SK-MEL-5 (cell line): ENCODE data around the gene RBM42. TPM values are rescaled to one million over a fixed set of nuclear protein-coding genes. Genes with fewer than 3 reads are reported as not detected.
"Not testable (repeated sequence)": the region's sequence is repeated elsewhere in the genome, so short reads cannot be mapped to it uniquely, and the experiment has no call there.

ENCODE experiments used
- DNase-seq: peaks from one replicate; pipeline ENCODE4 v3.0.0-alpha.2; 2016; ENCODE audit warnings: low read depth, low spot score
- in situ Hi-C: cut with HindIII; loops from 2 replicates; pipeline ENCODE4 v1.10.0; 2016; ENCODE audit warnings: low sequenced_read_pairs, high pct_unique_total_duplicates, low pct_unique_long_range_greater_than_20kb
- polyA plus RNA-seq, 2 experiments: library from polyadenylated mRNA; depleted of rRNA; stranded (reverse); fragments of >200 nt; gene quantifications; 2 replicates each; pipeline ENCODE4 v1.2.3, GENCODE V29; 2015
- total RNA-seq: library from RNA; depleted of rRNA; stranded (reverse); fragments of >200 nt; shearing (Covaris generic); gene quantifications from 2 replicates; pipeline ENCODE4 v1.2.3, GENCODE V29; 2014; rRNA removed

Gene RBM42, protein sequence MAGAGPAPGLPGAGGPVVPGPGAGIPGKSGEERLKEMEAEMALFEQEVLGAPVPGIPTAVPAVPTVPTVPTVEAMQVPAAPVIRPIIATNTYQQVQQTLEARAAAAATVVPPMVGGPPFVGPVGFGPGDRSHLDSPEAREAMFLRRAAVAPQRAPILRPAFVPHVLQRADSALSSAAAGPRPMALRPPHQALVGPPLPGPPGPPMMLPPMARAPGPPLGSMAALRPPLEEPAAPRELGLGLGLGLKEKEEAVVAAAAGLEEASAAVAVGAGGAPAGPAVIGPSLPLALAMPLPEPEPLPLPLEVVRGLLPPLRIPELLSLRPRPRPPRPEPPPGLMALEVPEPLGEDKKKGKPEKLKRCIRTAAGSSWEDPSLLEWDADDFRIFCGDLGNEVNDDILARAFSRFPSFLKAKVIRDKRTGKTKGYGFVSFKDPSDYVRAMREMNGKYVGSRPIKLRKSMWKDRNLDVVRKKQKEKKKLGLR
- 54.5 and 58.2 TPM in 2 replicates for total RNA-seq
- polyA plus RNA-seq (2015; cell fraction: cytosol; rRNA removed): 99.3 and 109 TPM in 2 replicates
- 20.0 and 38.4 TPM in 2 replicates for polyA plus RNA-seq (2015; cell fraction: nucleus; rRNA removed)

DNA sequence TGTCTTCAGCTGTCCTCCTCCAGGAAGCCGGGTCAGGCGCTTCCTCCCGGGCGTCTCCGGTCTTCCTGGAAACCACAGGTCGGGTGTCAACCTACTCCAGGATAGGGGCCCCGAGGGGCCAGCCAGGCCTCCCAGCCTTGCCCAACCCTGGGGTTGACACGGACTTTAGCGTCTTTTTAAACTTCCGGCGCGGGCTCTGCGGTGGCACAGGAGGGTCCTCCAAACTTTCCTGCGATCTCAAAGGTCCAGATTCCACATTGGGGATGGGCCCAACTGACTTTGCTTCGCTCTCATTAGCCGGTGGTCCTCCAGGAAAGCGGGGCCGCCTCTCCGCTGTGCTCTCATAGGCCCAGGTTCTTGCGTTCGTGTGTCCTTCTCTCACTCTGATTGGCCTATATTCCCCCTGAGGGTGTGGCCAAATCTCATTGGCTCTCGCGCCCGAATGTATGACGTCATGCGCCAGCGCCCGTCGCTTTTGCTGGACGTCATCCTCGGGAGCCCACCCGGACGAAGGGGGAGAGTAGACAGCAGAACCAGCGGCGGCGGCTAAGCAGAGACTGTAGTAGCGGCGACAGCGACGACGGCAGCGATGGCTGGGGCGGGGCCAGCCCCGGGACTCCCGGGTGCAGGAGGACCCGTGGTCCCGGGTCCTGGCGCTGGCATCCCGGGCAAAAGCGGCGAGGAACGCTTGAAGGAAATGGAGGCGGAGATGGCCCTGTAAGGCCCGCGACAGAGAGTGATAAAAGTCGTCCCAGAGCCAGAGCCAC lies at the start of gene RBM42:
TSS of gene RBM42 (plus strand) at position 472 of the 767 bp plus-strand sequence. CDS start at position 590, 118 bp downstream.
- in situ Hi-C loops: no loop called here
- peak; percentile 99 for DNase-seq

DNA sequence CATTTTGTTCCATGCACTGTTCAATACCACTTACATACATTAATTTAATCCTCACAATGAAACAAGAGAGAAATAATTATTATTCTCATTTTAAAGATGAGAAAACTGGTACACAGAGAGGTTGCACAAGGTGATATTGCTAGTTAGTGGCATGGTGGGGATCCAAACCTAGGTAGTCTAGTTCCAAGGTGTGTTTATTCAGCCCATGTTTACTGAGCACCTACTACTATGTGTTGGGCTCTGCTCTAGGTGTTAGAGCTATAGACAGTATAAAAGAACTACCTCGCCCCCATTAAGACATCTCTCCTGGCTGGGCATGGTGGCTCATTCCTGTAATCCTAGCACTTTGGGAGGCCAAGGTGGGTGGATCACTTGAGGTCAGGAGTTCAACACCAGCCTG lies 46.1 kb upstream of the RBM42 start:
- in situ Hi-C loops: no loop called here
- DNase-seq: no peak

DNA sequence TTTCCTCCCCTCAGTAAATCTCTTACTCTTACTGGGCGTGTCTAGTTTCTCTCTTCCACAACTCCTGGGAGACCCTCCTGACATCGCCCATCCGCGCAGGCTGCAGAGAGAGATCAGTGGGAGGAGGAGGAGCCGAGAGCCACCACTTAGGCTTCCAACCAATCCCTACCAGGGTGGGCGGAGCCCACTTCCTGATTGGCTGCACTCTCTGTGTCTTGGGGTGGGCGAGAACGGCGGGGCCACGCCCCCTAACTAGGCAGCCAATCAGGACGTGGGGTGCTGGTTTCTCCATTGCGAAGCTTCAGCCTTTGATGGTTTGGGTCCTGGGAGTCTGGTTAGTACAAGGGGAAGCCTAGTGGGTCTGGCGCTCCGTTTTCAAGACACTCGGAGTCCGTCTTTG lies 43.0 kb upstream of the RBM42 start, which contains the start of gene PMIS2:
TSS of gene PMIS2 (plus strand) at position 326 of the 400 bp plus-strand sequence. CDS start 87 bp downstream, outside the sequence.
- DNase-seq: peak; percentile 39

DNA sequence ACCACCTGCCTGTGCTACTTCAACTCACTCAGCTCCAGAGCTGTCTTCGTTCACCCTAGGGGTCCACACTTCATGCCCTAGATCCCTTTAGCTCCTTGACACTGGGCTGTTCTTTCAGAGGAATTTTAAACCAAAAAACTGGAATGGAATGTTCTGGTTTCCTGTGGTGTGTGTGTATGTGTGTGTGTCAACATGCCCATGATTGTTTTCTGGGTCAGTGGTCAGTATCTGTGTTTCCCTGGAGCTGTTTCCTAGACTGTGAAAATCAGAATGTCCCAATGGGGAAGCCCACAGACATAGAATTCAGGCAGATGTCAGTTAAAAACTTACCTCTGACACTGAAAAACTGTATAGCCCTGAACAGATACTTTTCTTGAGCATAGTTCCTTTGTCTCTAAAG lies 41.5 kb upstream of the RBM42 start:
- no peak for DNase-seq
- in situ Hi-C loops: no loop called here

More for the DNA sequence above, 43.0 kb upstream of the RBM42 start, which contains the start of gene PMIS2:
- in situ Hi-C loops: no loop called here

DNA sequence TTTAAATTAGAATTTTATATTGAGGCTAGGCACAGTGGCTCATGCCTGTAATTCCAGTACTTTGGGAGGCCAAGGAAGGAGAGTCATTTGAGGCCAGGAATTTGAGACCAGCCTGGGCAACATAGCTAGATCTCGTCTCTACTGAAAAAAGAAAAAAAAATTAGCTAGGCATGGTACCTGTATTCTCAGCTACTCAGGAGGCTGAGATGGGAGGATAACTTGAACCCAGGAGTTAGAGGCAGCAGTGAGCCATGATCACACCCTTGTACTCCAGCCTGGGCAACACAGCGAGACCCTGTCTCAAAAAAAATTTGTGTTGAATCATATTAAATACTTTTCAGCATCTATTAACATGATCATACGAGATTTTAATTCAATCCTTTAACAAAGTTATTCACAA lies 38.0 kb upstream of the RBM42 start:
- in situ Hi-C loops: no loop called here
- no peak for DNase-seq

DNA sequence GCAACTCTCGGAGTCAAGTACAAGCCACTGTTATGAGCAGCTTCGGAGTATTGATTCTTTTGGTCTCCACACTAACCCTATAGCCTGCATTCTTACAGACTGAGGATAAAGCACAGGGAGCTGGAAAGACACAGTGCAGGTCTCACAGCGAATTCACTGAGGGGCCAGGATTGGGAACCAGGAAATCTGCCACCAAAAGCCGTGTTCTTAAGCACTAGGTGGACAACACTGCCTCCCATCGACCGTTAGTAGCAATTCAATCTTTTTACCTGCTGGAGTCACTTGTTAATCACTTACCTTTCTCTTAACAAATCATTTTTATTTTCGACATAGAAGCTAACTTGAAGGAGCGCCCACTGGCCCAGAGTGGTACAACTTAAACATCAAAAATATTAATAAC lies 36.6 kb upstream of the RBM42 start:
- in situ Hi-C loops: no loop called here
- DNase-seq: peak; percentile 59

DNA sequence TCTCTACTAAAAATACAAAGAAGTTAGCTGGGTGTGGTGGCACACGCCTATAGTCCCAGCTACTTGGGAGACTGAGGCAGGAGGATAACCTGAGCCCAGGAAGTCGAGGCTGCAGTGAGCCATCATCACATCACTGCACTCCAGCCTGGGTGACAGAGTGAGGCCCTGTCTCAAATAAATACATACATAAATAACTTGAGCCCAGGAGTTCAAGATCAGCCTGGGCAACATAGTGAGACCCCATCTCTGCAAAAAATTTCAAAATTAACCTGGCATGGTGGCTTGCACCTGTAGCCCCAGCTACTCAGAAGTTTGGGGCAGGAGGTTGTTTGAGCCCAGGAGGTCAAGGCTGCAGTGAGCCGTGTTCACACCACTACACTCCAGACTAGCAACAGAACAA lies 33.8 kb upstream of the RBM42 start:
- DNase-seq, in situ Hi-C loops: not testable (repeated sequence)

DNA sequence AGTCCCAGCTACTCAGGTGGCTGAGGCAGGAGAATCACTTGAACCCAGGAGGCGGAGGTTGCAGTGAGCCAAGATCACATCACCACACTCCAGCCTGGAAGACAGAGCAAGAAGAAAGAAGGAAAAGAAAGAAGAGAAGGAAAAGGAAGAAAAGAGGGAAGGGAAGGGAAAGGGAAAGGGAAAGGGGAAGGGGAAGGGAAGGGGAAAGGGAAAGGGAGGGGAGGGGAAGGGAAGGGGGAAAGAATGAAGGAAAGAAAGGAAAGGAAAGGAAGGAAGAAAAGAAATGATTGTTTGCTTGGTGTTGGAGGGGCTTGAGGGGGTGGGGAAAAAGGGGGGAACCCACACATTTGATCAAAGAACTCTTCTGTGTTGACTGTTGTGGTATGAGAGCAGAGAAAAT lies 32.9 kb upstream of the RBM42 start:
- DNase-seq: no peak
- in situ Hi-C loops: no loop called here

DNA sequence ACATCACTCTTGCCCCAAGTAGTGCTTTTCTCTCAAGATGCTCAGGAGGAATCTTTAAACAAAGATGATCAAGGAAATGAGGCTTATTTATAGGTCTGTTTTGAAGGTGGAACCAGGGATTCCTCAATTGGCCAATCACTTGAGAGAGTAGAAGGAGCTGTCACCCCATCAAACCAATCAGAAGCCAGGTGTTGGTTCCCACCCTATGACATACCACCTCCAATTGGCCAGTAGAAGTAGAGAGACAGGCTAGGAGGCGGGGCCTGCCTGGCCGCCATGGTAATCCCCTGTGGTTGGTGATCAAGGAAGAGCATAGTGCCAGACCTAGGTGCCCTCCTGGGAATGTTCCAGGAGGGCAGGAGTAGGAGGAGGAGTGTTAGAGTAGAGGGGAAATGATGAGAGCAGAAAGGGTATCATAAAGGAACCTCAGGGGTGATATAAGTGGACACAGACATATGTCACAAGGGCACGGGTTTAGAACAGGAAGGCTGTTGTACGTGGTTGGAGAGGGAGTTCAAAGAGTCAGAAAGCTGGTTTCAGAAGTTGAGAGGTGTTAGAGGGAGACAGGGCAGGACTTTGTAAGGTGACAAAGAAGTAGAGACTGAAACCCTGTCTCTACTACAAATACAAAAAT lies 32.4 kb upstream of the RBM42 start:
- DNase-seq: peak; percentile 54
- in situ Hi-C loops: no loop called here

DNA sequence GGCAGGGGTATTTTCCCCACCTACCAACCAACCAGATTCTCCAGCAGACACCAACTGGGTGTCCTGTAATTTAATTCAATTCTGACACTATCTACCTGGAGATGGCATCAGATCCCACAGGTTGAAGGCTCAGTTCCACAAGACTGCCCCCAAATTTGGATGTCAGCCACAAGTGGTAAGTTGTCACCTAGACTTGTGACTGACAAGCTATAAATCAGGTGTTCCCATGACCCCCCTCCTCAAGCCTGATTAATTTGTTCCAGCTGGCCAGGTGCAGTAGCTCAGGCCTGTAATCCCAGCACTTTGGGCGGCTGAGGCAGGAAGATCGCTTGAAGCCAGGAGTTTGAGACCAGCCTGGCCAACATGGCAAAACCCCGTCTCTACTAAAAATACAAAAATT lies 26.9 kb upstream of the RBM42 start:
- DNase-seq: no peak
- in situ Hi-C loops: no loop called here

DNA sequence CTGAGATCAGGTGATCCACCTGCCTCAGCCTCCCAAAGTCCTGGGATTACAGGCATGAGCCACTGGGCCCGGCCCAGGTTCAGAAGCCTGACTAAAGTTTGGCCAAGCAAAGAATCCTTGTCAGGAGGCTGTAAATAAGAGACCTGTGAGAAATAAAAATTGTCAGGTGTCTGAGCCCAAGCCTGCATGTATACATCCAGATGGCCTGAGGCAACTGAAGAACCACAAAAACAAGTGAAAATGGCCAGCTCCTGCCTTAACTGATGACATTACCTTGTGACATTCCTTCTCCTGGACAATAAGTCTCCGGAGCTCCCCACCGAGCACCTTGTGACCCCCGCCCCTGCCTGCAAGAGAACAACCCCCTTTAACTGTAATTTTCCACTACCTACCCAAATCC lies 24.4 kb upstream of the RBM42 start:
- DNase-seq: peak; percentile 18
- in situ Hi-C loops: not testable (repeated sequence)

DNA sequence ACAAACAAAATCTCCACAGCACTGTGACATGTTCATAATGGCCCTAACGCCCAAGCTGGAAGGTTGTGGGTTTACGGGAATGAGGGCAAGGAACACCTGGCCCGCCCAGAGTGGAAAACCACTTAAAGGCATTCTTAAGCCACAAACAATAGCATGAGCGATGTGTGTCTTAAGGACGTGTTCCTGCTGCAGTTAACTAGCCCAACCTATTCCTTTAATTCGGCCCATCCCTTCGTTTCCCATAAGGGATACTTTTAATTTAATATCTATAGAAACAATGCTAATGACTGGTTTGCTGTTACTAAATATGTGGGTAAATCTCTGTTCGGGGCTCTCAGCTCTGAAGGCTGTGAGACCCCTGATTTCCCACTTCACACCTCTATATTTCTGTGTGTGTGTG lies 21.7 kb upstream of the RBM42 start:
- DNase-seq, in situ Hi-C loops: not testable (repeated sequence)

DNA sequence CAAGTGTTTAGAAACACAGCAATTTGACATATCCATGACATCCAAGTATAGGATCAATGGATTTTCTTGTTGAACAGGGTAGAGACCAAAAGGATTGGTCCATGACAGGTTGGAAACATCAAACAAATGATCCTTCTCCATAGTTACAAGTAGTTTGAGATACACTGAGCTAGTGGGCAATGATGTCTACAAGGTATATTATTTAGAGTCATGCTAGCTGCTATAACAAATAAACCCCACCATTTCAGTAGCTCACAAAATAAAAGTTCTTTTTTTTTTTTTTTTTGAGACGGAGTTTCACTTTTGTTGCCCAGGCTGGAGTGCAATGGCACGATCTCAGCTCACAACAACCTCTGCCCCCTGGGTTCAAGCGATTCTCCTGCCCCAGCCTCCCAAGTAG lies 21.2 kb upstream of the RBM42 start:
- in situ Hi-C loops: no loop called here
- DNase-seq: no peak

DNA sequence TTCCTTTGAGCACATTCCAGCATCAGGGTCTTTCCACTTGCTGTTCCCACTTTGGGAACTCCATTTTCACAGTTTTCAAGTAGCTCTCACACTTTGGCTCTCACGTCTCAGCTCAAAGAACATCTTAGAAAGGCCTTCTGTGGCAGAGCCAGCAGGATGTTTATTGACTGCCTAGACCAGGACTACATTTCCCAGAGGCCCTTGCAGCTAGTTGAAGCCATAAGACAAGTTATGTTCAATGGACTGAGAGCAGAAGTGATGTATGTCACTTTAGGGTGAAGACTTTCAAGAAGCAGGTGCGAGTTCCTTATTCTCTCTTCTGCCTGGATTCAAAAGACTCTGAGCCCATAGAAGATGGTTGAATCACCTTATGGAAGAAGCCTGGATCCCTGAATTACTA lies 20.6 kb upstream of the RBM42 start:
- DNase-seq: peak; percentile 27
- in situ Hi-C loops: no loop called here

DNA sequence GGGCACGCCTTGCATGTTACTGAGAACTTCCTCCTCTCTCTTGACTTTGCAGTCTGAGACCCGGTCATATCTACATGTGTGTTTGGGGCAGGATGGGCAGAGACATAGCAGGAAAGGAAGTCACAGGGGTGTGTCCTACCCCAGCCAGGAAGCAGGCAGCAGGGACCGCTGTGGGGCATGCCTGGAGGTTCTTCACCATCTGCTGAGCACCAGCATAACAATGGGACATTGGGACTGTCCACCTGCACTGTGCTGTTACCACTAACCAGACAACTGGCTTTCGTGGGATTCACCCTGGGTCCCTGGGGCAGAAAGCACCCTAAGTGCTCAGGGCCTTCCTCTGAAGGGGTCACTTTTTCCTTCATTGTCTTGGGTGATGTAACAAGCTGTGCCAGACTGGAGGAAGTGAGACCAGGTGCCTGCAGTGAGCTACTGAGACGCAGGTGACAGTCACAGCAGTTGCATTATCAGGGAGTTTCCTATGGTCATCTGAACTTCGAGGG lies 18.9 kb upstream of the RBM42 start:
- no peak for DNase-seq
- in situ Hi-C loops: no loop called here

DNA sequence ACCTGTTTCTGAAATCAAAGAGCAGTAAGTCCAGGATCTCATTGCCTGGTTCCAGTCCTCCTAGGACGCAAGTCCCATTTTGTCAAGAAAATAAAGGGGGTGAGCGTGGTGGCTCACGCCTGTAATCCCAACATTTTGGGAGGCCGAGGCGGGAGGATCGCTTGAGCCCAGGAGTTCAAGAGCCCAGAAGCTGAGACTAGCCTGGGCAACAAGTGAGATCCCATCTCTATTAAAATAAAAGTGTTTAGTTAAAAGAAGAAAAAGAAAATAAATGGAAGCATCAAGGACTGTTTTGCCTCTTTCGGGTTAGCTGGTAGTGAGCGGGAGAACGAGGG lies 16.6 kb upstream of the RBM42 start:
- in situ Hi-C loops: no loop called here
- no peak for DNase-seq

DNA sequence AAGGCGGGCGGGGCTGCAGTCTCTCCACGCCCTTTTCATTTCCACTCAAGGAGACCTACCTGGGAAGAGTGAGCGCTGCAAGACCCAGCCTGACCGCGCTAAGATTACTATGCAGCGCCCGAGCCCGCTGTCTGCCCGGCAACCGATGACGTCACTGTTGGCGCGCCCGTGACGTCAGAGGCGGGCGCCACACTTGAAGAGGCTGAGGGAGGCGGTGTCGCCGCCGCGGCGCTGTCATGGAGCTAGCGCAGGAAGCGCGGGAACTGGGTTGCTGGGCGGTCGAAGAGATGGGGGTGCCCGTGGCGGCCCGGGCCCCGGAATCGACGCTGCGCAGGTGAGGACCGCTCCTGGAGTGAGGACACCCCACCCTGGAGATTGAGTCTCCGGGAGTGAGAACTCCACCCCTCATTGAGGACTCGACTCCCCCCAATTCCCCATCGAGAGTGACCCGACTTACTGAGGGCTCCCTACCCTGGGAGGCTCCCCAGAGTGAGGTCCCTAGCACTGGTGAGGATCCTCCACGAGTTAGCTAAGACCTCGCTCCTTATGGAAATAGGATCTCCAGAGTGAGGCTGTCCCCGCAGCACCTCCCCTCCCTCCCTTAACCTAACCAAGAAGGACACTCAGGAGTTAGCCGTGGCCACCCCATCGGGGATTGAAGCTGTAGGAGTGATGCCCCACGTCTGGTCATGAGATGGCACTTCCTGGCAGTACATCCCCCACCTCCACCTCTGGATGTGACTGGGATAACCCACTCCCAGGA lies 16.1 kb upstream of the RBM42 start, which contains the start of gene HAUS5:
TSS of gene HAUS5 (plus strand) at position 177 of the 763 bp plus-strand sequence. CDS start at position 237, 60 bp downstream.
- in situ Hi-C loops: no loop called here

More for the DNA sequence above, 16.1 kb upstream of the RBM42 start, which contains the start of gene HAUS5:
- DNase-seq: peak; percentile 87
